ENCODE measurements around the gene LCOR.
"Not testable (repeated sequence)": the region's sequence is repeated elsewhere in the genome, so short reads cannot be mapped to it uniquely, and the experiment has no call there.

DNA sequence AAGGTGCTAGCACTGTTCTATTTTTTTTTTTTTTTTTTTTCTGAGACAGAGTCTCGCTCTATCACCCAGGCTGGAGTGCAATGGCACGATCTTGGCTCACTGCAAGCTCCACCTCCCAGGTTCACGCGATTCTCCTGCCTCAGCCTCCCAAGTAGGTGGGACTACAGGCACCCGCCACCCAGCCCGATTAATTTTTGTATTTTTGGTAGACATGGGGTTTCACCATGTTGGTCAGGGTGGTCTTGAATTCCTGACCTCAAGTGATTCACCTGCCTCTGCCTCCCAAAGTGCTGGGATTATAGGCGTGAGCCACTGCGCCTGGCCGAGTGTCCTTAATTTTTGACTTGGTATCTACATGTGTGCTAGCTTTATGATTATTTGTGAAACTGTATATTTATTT, 201.7 kb downstream of the LCOR start:
- TF ChIP-seq POLR2A, EP300 (IDR thresholded peaks at IDR 0.05): not testable (repeated sequence)
- TF ChIP-seq, protein P1, sequence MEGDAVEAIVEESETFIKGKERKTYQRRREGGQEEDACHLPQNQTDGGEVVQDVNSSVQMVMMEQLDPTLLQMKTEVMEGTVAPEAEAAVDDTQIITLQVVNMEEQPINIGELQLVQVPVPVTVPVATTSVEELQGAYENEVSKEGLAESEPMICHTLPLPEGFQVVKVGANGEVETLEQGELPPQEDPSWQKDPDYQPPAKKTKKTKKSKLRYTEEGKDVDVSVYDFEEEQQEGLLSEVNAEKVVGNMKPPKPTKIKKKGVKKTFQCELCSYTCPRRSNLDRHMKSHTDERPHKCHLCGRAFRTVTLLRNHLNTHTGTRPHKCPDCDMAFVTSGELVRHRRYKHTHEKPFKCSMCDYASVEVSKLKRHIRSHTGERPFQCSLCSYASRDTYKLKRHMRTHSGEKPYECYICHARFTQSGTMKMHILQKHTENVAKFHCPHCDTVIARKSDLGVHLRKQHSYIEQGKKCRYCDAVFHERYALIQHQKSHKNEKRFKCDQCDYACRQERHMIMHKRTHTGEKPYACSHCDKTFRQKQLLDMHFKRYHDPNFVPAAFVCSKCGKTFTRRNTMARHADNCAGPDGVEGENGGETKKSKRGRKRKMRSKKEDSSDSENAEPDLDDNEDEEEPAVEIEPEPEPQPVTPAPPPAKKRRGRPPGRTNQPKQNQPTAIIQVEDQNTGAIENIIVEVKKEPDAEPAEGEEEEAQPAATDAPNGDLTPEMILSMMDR (IDR thresholded peaks at IDR 0.05) = not testable (repeated sequence)
